ENCODE measurements around the gene RHOF. TPM values are rescaled to one million over a fixed set of nuclear protein-coding genes. Genes with fewer than 3 reads are reported as not detected.

The RHOF gene
- total and polyA plus RNA-seq, 2 of the 8 experiments (the other 6 are each of a cell fraction or from before 2014, with no cell fraction given): 23.8 to 31.9 TPM

DNA sequence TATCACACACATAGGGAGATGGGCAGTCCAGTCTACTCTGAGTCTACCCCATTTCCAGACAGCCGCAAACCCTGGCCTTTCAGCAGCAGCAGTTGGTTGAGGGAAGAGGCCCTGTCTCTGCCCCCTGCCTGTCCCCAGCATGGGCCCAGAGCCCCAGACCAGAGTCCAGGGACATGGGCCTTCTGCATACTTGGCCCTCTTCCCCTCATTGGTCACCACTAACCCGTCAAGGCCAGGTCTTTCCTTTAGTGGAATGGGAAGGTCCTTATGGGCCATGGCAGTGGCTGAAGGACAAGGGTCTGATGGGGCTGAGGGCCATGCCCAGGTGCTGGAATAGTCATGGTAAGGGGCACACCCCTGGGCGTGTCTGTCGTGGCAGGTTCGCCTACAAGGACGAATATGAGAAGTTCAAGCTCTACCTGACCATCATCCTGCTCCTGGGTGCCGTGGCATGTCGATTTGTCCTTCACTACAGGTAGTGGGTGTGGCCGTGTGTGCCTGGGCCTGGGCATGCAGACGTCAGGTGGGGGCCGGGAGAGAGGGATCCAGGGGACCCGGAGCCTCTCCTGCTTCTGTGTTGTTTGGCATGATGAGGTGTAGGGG, 41.6 kb downstream of the RHOF start:
- Histone ChIP-seq H3K4ac (replicated peaks; ENCODE audit: insufficient read length, low read depth, low read length) (no peak overlapping the region), H3K27me3 (replicated peaks in 1 of 4; ENCODE audit: control insufficient read depth in 3 of 4, extremely low read depth in 1 of 4, insufficient read depth in 3 of 4, low read length in 3 of 4) (no peaks in the 10 kb centered on the region), H2BK12ac (ENCODE audit: low read depth, low read length) (no peak overlapping the region), H2AFZ (ENCODE audit: low read length) (no peak overlapping the region), H2BK20ac (ENCODE audit: low read length) (no peak overlapping the region), H3K23ac (ENCODE audit: insufficient read length) (no peak overlapping the region), H2BK15ac (ENCODE audit: low read length) (no peak overlapping the region), H3K36me3 (ENCODE audit: control insufficient read depth in 2 of 4, insufficient read depth in 4 of 4, low read length in 3 of 4) (peaks cover 0 to 31% (median 6%) of the 10 kb centered on the region in 4 experiments; a peak in 4 of 8 replicates), H4K5ac (ENCODE audit: insufficient read length, low read depth, low read length) (no peak overlapping the region), H3K4me2 (ENCODE audit: insufficient read depth in 1 of 2, low read depth in 2 of 2, low read length in 2 of 2) (no peak overlapping the region), H3K79me1 (ENCODE audit: low read depth, low read length) (no peaks in the 10 kb centered on the region), H2BK5ac (ENCODE audit: low read depth, low read length) (no peak overlapping the region), H4K91ac (replicated peaks; ENCODE audit: insufficient read length, low read length) (no peak overlapping the region), H3K56ac (replicated peaks; ENCODE audit: insufficient read length, low read depth, low read length) (no peak overlapping the region), H3K18ac (ENCODE audit: extremely low read depth, low read length) (no peak overlapping the region), H3K9ac (replicated peaks in 1 of 4; ENCODE audit: extremely low read depth in 1 of 4, low read depth in 3 of 4, low read length in 3 of 4) (no peak overlapping the region), H2AK5ac (ENCODE audit: low read depth, low read length) (no peak overlapping the region), H3K9me3 (ENCODE audit: insufficient read depth in 2 of 2, low read depth in 1 of 2, low read length in 1 of 2) (no peaks in the 10 kb centered on the region), H3K27ac (ENCODE audit: low read depth, low read length) (no peak overlapping the region), H3K4me1 (replicated peaks in 1 of 4; ENCODE audit: control insufficient read depth in 3 of 4, insufficient read depth in 4 of 4, low read length in 3 of 4) (no peaks in the 10 kb centered on the region), H3K79me2 (ENCODE audit: control insufficient read depth in 1 of 2, insufficient read depth in 2 of 2, low read length in 2 of 2) (no peaks in the 10 kb centered on the region), H4K20me1 (replicated peaks in 1 of 2; ENCODE audit: control insufficient read depth in 1 of 2, insufficient read depth in 2 of 2, low read length in 2 of 2) (peaks cover 3 to 16% of the 10 kb centered on the region in 2 experiments), H2BK120ac (replicated peaks; ENCODE audit: low read depth, low read length) (no peak overlapping the region), H3K14ac (ENCODE audit: insufficient read length) (no peak overlapping the region), H4K8ac (ENCODE audit: extremely low read depth, insufficient read depth, low read length) (no peak overlapping the region), H3K4me3 (ENCODE audit: extremely low read depth in 1 of 4, insufficient read depth in 2 of 4, low read depth in 3 of 4, low read length in 4 of 4) (no peak overlapping the region), H3K23me2 (ENCODE audit: low read depth, low read length) (peaks cover 10% of the 10 kb centered on the region; the same call in 1 of the 2 replicates)
- POLR2A ChIA-PET (ENCODE audit: partially characterized antibody): interaction anchor here (1.2 kb wide), 1 partner anchor 35 kb away, joined by 3 read pairs; no protein-coding TSS in a partner anchor
- 89% methylated on average over 12 of the region's 12 CpGs; no CpG with 5 or more reads in 1 of the 2 experiments for WGBS, 2 experiments (ENCODE audit: extremely low coverage in 1 of 2, insufficient coverage in 1 of 2, insufficient read length in 1 of 2, insufficient replicate concordance in 2 of 2, low coverage in 1 of 2, low lambda C conversion rate in 2 of 2, missing lambda C conversion rate in 1 of 2)
- CTCF ChIA-PET (ENCODE audit: partially characterized antibody): interaction anchor here (1.3 kb wide), 1 partner anchor 14 kb away, joined by 5 read pairs; no protein-coding TSS in a partner anchor
- TF ChIP-seq, protein P1, sequence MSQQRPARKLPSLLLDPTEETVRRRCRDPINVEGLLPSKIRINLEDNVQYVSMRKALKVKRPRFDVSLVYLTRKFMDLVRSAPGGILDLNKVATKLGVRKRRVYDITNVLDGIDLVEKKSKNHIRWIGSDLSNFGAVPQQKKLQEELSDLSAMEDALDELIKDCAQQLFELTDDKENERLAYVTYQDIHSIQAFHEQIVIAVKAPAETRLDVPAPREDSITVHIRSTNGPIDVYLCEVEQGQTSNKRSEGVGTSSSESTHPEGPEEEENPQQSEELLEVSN (IDR thresholded peaks at IDR 0.05): no peak
- TF ChIP-seq PHF8 (conservative IDR thresholded peaks at IDR 0.05; ENCODE audit: low read depth, low read length) (no peak), KDM1A (IDR thresholded peaks at IDR 0.05; ENCODE audit: borderline replicate concordance, low read length) (no peak), EP300 (IDR thresholded peaks at IDR 0.05; ENCODE audit: borderline replicate concordance in 1 of 2, low read depth in 2 of 2, low read length in 2 of 2) (no peak), SIRT6 (IDR thresholded peaks at IDR 0.05; ENCODE audit: low read length) (no peak), TAF7 (optimal IDR thresholded peaks at IDR 0.05; ENCODE audit: borderline replicate concordance, low read depth, low read length) (no peak), POU5F1 (IDR thresholded peaks at IDR 0.05; ENCODE audit: low read depth, low read length) (no peak), SIX5 (IDR thresholded peaks at IDR 0.05; ENCODE audit: low read depth, low read length) (no peak)
- TF ChIP-seq, protein P2, sequence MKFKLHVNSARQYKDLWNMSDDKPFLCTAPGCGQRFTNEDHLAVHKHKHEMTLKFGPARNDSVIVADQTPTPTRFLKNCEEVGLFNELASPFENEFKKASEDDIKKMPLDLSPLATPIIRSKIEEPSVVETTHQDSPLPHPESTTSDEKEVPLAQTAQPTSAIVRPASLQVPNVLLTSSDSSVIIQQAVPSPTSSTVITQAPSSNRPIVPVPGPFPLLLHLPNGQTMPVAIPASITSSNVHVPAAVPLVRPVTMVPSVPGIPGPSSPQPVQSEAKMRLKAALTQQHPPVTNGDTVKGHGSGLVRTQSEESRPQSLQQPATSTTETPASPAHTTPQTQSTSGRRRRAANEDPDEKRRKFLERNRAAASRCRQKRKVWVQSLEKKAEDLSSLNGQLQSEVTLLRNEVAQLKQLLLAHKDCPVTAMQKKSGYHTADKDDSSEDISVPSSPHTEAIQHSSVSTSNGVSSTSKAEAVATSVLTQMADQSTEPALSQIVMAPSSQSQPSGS (IDR thresholded peaks at IDR 0.05; ENCODE audit: low read length): no peak
- FAIRE-seq (no peak), DNase-seq (ENCODE audit: low read depth in 1 of 2, low spot score in 2 of 2) (no peak)
